ENCODE results near the gene UBE2E1.
A peak's percentile ranks its signal among the peaks of the same experiment; 100 is the strongest.
"Not testable (repeated sequence)": the region's sequence is repeated elsewhere in the genome, so short reads cannot be mapped to it uniquely, and the experiment has no call there.

UBE2E1 gene

GRCh38 chr3:23849462-23849861, 43.7 kb downstream of the UBE2E1 start:
- DNase-seq (ENCODE audit: low spot score), result not testable (repeated sequence)

- no peak for DNase-seq (ENCODE audit: low spot score)
Measured at GRCh38 chr3:23856286-23856685, 50.5 kb downstream of the UBE2E1 start.

DNA sequence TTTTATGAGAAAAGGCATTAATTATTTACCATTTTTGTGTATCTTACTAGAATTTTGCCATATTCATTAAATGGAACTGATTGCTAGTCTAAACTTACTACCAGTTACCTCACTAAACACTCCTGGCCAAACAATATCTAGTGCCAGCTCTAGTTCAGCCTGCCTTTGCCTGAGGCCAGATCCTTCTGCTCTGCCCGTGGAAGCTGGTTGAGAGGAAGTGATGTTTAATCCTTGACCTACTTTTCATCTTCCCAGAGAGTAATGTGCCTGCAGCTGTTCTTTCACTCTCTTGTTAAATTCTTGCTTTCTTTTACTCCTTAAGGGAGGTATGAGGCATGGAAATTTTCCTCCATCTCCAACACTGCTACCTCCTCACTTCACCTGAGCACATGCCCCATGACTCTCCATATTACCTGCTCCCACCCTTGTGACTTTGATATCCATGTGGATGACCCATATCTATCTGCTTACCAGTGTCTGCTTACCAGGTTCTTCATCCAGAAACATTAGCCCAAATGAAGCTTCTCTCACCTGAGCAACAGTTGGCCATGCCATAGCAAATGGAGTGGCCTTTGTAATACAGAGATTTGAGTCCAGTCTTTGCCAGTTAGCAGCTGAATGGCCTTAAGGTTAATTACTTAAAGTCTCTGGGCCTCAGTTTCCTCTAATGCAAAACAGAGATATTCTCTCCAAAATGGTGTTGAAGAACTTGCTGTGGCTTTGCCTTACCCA, 53.4 kb downstream of the UBE2E1 start:
- DNase-seq (ENCODE audit: low spot score), result no peak

- DNase-seq (ENCODE audit: low spot score), result no peak
Measured at GRCh38 chr3:23859839-23860382, 54.2 kb downstream of the UBE2E1 start.

DNA sequence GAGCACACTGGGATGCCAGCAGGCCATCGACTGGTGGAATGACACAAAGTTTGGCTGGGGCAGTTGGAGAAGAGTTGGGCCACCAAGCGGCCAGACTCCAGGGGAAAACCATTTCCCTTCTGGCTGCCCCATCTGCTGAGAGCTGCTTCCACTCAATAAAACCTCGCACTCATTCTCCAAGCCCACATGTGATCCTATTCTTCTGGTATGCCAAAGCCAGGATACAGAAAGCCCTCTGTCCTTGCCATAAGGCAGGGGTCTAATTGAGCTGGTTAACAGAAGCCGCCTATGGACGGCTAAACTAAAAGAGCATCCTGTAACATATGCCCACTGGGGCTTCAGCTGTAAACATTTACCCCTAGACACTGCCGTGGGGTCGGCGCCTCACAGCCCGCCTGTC, 55.9 kb downstream of the UBE2E1 start:
- no peak for DNase-seq (ENCODE audit: low spot score)

- no peak for DNase-seq (ENCODE audit: low spot score)
Measured at GRCh38 chr3:23863060-23863459, 57.3 kb downstream of the UBE2E1 start.

DNA sequence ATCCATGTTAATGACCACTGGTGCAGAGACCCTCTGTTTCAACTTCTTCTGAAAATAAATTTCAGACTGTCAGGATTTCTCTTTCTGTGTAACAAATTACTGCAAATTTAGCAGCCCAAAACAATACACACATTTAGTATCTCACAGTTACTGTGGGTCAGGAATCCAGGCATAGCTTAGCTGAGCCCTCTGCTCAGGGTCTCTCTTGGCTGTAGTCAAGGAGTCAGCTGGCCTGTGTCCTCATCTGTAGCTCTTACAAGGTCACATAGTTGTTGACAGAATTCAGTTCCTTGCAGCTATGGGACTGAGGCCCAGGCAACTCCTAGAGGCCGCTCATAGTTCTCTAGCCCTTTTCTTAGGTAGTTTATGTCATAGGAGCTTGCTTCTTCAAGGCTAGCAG, 59.2 kb downstream of the UBE2E1 start:
- no peak for DNase-seq (ENCODE audit: low spot score)

DNA sequence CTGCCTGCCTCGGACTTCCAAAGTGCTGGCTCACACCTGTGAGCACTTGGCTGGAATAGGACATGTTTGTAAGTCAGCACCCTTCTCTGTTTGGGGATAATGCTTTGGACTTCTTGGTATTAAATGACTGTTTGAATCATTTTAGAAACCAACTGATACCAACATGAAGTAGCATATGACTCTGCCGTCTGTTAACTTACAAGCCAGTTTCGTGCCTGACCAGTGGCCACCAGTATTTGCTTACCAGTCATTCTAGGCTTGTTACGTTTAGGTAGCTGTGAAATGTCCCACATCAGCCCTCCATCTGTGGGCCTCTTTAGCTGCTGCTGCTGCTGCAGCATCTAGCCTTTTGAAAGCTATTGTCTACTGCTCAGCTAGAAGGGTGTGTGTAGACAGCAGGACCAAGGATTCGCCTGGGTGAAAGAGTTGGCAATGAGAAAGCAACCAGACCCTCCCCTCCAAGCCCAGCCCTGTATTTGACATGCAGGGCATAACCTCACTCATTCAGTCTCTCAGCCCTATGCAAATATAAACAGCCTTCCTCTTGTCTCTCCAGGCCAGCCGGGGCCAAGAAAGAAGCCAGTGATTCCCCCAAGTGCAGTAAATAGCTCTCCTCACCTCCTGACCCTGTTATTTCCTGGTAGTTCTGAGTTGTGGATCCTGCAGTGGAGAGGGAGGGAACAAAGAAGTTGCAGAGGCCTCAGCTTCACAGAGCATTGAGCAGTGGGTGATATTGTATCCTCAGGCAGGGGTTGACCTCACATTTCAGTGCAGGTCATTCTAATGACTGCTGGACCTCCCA, 60.0 kb downstream of the UBE2E1 start:
- peak; percentile 87 for DNase-seq (ENCODE audit: low spot score)

GRCh38 chr3:23867400-23867799, 61.6 kb downstream of the UBE2E1 start:
- DNase-seq (ENCODE audit: low spot score), result no peak

DNA sequence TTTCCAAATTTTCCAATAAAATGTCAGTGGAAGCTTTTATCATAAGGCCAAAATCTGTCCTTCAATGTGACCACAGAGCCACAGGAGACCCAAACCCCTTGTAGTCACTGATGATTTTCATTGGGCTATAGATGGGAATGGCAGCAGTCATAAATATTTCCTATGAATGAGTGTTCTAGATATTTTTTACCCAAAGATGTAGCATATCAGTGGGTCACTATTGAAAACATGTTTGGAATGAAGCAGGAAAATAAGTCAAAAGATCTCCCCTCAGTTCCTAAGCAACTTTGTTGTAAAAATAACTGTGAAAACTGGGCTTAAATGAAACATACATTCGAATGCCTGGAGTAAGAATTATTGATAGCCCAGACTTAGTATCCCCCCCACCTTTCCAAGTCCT, 62.1 kb downstream of the UBE2E1 start:
- DNase-seq (ENCODE audit: low spot score), result no peak

- DNase-seq (ENCODE audit: low spot score), result no peak
Measured at GRCh38 chr3:23869977-23870662, 64.4 kb downstream of the UBE2E1 start.

DNA sequence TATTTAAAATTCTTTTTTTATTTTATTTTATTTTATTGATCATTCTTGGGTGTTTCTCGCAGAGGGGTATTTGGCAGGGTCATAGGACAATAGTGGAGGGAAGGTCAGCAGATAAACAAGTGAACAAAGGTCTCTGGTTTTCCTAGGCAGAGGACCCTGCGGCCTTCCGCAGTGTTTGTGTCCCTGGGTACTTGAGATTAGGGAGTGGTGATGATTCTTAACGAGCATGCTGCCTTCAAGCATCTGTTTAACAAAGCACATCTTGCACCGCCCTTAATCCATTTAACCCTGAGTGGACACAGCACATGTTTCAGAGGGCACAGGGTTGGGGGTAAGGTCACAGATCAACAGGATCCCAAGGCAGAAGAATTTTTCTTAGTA, 64.9 kb downstream of the UBE2E1 start:
- DNase-seq (ENCODE audit: low spot score), result not testable (repeated sequence)

DNA sequence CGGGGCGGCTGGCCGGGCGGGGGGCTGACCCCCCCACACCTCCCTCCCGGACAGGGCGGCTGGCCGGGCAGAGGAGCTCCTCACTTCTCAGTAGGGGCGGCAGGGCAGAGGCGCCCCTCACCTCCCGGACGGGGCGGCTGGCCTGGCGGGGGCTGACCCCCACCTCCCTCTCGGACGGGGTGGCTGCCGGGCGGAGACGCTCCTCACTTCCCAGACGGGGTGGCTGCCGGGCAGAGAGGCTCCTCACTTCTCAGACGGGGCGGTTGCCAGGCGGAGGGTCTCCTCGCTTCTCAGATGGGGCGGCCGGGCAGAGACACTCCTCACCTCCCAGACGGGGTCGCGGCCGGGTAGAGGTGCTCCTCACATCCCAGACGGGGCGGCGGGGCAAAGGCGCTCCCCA, 65.6 kb downstream of the UBE2E1 start:
- not testable (repeated sequence) for DNase-seq (ENCODE audit: low spot score)

DNA sequence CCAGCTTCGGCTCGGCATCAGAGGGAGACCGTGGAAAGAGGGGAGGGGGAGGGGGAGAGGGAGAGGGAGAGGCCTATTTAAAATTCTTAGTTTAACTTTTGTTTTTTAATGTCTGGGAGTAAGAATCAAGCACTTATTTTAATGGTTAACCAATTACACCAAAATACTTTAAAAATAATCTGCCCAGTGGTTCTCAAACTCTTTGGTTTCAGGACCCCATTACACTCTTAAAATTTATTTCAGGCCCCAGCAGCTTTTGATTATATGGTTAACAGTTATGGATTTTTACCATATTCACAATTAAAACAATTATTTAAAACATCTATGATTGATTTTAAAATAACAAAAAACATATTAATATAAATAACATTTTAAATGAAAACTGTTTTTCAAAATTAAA, 66.6 kb downstream of the UBE2E1 start:
- DNase-seq (ENCODE audit: low spot score), result no peak

DNA sequence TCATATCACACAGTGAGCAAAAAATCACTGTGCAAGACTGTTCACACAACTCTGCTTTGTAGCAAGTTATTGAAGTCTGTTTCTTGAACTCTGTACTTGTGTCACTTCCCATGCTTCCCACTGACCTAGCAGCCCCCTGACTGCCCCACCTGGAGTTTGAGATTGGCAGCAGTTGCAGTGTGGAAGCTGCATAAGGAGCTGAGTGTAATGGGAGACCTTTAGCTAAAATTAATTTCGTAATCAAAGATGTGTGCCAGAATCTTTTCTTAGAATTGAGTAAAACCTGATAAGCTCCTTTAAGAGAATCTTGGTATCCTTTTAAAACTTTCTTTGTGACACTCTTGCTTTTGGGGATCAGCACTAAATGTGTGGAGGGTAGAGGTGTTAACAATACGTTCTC, 68.2 kb downstream of the UBE2E1 start:
- no peak for DNase-seq (ENCODE audit: low spot score)

GRCh38 chr3:23874359-23875112, 68.8 kb downstream of the UBE2E1 start:
- DNase-seq (ENCODE audit: low spot score), result no peak

GRCh38 chr3:23875113-23875725, 69.5 kb downstream of the UBE2E1 start:
- no peak for DNase-seq (ENCODE audit: low spot score)

GRCh38 chr3:23876923-23877322, 71.2 kb downstream of the UBE2E1 start:
- DNase-seq (ENCODE audit: low spot score), result no peak

DNA sequence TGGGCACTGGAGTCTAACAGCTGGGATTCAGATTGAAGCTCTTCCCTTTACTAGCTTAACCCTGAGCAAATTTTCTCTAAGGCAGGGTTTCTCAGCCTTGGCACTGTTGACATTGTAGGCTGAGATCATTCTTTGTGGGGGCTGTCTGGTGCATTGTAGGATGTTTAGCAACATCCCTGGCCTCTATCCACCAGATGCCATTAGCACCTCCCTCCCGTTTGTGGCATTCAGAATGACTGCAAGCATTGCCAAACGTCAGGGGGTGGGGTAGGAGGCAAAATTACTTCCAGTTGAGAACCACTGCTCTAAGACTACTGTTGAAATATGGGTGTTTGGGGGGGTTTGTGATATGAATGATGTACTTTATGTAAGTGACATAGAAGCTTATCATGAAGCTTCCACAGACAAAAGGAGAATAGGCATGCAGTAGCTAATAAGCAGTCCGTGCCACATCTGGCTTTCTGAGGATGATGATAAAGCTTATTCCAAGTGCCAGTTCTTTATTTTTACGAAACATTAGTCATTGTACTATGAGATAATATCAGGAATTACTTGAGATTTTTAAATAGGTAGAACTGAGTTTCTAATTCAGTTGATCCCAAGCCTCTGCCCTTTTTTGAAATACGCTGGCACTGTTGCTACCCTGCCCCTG, 71.7 kb downstream of the UBE2E1 start:
- DNase-seq (ENCODE audit: low spot score), result no peak

GRCh38 chr3:23879485-23879884, 73.7 kb downstream of the UBE2E1 start:
- no peak for DNase-seq (ENCODE audit: low spot score)

All from globus pallidus (tissue), 1 donor.